ENCODE data around the gene PCBP1.
"Not testable (repeated sequence)": the region's sequence is repeated elsewhere in the genome, so short reads cannot be mapped to it uniquely, and the experiment has no call there.

The PCBP1 gene

GRCh38 chr2:70102323-70102905 lies 15.1 kb downstream of the PCBP1 start:
- not testable (repeated sequence) for H3K27ac ChIP-seq (ENCODE audit: low read depth, low read length); H3K9ac ChIP-seq (ENCODE audit: low read length); H3K4me1 ChIP-seq (ENCODE audit: insufficient read depth, low read length); H3K36me3 ChIP-seq (ENCODE audit: insufficient read depth, low read length); H3K9me3 ChIP-seq (ENCODE audit: low read length); H3K27me3 ChIP-seq (ENCODE audit: control insufficient read depth in 1 of 2, insufficient read depth in 2 of 2, low read length in 2 of 2); H3K4me3 ChIP-seq (ENCODE audit: low read depth in 1 of 2, low read length in 2 of 2)

DNA sequence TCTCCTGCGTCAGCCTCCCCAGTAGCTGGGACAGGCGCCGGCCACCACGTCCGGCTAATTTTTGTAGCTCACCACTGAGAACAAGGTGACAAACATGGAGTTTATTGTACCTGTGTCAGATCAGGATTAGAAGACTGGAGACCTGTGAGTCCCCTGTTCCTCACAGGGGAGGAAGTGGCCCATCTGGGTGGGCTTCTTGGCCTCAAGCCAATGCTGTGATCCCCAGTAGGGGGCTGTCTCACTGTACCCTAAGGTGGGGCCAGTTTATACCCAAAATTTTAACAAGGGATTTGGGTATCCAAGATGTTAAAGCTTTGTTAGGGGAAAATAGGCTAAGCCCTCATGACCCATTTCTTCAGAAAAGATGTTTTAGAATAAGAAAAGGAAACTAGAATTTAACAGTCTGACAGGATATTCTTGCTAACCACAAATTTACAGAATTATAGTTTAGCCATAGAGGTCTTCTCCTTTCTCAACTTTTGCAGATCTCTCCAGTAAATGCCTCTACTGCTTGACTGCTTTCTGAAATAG lies 16.3 kb downstream of the PCBP1 start:
- no peak overlapping the region for H3K4me3 ChIP-seq (ENCODE audit: low read depth in 1 of 2, low read length in 2 of 2)
- H3K9ac ChIP-seq (ENCODE audit: low read length): no peak overlapping the region
- H3K27me3 ChIP-seq (ENCODE audit: control insufficient read depth in 1 of 2, insufficient read depth in 2 of 2, low read length in 2 of 2): no peaks in the 10 kb centered on the region
- no peak overlapping the region for H3K27ac ChIP-seq (ENCODE audit: low read depth, low read length)
- no peaks in the 10 kb centered on the region for H3K9me3 ChIP-seq (ENCODE audit: low read length)
- H3K4me1 ChIP-seq (ENCODE audit: insufficient read depth, low read length): peaks cover 2% of the 10 kb centered on the region
- no peaks in the 10 kb centered on the region for H3K36me3 ChIP-seq (ENCODE audit: insufficient read depth, low read length)

- Histone ChIP-seq H3K36me3 (ENCODE audit: insufficient read depth, low read length) (no peaks in the 10 kb centered on the region), H3K9ac (ENCODE audit: low read length) (no peak overlapping the region), H3K27ac (ENCODE audit: low read depth, low read length) (no peak overlapping the region), H3K9me3 (ENCODE audit: low read length) (no peaks in the 10 kb centered on the region), H3K27me3 (ENCODE audit: control insufficient read depth in 1 of 2, insufficient read depth in 2 of 2, low read length in 2 of 2) (no peaks in the 10 kb centered on the region), H3K4me1 (ENCODE audit: insufficient read depth, low read length) (peaks cover 5% of the 10 kb centered on the region), H3K4me3 (ENCODE audit: low read depth in 1 of 2, low read length in 2 of 2) (no peak overlapping the region)
These were observed 17.2 kb downstream of the PCBP1 start for GRCh38 chr2:70104231-70105111.

DNA sequence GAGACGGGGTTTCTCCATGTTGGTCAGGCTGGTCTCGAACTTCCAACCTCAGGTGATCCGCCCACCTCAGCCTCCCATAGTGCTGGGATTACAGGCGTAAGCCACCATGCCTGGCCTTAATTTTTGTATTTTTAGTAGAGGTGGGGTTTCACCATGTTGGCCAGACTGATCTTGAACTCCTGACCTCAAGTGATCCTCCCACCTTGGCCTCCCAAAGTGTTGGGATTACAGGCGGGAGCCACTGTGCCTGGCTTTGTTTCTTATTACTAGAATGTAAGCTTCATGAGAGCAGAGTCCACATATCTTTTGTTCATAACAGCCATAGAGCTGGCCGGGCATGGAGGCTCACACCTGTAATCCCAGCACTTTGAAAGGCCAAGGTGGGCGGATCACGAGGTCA lies 18.9 kb downstream of the PCBP1 start:
- H3K27ac ChIP-seq (ENCODE audit: low read depth, low read length); H3K9ac ChIP-seq (ENCODE audit: low read length); H3K4me1 ChIP-seq (ENCODE audit: insufficient read depth, low read length); H3K27me3 ChIP-seq (ENCODE audit: control insufficient read depth in 1 of 2, insufficient read depth in 2 of 2, low read length in 2 of 2); H3K9me3 ChIP-seq (ENCODE audit: low read length); H3K36me3 ChIP-seq (ENCODE audit: insufficient read depth, low read length); H3K4me3 ChIP-seq (ENCODE audit: low read depth in 1 of 2, low read length in 2 of 2): not testable (repeated sequence)

DNA sequence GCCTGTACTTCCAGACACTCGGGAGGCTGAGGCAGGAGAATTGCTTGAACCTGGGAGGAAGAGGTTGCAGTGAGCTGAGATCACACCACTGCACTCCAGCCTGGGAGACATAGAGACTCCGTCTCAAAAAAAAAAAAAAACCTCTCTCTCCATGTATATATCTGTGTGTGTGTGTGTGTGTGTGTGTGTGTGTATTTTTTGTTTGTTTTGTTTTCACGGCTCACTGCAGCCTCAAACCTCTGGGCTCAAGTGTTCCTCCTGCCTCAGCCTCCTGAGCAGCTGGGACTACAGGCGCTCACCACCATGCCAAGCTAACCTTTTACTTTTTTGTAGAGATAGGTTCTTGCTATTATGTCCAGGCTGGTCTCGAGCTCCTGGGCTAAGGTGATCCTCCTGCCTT lies 23.1 kb downstream of the PCBP1 start:
- not testable (repeated sequence) for H3K27me3 ChIP-seq (ENCODE audit: control insufficient read depth in 1 of 2, insufficient read depth in 2 of 2, low read length in 2 of 2); H3K27ac ChIP-seq (ENCODE audit: low read depth, low read length); H3K9ac ChIP-seq (ENCODE audit: low read length); H3K4me1 ChIP-seq (ENCODE audit: insufficient read depth, low read length); H3K4me3 ChIP-seq (ENCODE audit: low read depth in 1 of 2, low read length in 2 of 2); H3K36me3 ChIP-seq (ENCODE audit: insufficient read depth, low read length); H3K9me3 ChIP-seq (ENCODE audit: low read length)

DNA sequence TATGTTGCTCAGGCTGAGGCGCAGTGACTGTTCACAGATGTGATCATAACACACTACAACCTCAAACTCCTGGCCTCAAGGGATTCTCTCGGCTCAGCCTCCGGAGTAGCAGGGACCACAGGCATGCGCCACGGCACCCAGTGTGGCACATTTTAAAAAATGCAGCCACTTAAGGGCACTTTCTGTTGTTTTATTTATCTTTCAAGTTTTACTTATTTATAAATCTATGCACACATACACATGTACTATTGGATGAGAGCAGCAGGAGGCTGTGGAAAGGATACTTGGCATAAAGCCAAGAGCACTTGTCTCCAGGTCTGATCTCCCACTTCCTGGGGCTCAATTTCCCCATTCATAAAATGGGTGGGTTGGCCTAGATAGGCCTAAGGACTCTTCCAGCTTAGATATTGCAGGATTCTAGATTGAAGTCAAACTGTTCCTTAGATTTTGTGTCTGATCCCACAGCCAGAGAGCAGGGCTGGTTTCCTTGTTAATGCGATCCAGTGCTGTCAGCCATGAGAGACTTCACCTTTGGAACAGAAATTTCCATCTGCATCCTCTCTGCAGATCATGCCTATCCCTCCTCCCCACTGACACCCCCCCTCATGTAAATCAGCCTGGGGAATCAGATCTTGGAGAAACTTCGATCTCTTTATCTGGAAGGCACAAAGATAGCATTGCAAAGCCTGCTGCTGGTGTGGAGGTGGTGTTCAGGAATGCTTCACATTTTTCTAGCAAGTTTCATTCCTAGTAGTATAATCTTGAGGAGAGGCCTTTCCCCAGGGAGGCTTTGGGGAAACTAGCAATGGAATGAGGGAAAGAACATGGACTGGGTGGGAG lies 24.7 kb downstream of the PCBP1 start:
- Histone ChIP-seq H3K4me3 (ENCODE audit: low read depth in 1 of 2, low read length in 2 of 2) (no peak overlapping the region), H3K36me3 (ENCODE audit: insufficient read depth, low read length) (no peaks in the 10 kb centered on the region), H3K27me3 (ENCODE audit: control insufficient read depth in 1 of 2, insufficient read depth in 2 of 2, low read length in 2 of 2) (no peaks in the 10 kb centered on the region), H3K4me1 (ENCODE audit: insufficient read depth, low read length) (peaks cover 5% of the 10 kb centered on the region), H3K9ac (ENCODE audit: low read length) (no peak overlapping the region), H3K27ac (ENCODE audit: low read depth, low read length) (no peak overlapping the region), H3K9me3 (ENCODE audit: low read length) (no peaks in the 10 kb centered on the region)

DNA sequence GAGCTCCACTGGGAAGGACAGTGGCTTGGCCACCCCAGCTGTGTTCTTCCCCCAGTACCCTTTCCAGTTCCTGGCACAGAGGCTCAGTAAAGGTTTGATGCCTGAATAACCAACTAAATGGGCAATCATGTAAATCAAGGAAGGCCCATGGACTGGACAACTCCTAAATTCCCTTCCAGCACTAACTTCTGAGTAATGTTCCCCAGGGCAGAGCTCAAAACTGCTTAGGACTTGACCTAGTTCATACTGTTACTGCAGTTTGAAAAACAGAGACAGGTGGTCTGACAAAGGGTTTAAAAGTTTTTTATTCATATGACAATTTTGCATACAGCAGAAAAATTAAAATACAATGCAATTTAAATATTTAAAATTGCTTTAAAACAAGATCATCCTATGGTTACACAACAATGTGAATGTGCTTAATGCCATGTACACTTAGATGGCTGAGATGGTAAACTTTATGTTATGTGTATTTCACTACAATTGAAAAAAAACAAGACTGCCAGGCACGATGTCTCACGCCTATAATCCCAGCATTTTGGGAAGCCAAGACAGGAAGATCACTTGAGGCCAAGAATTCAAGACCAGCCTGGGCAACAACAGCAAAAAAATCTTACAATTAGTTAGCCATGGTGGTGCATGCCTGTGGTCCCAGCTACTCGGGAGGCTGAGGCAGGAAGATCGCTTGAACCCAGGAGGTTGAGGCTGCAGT lies 26.2 kb downstream of the PCBP1 start:
- no peak overlapping the region for H3K27ac ChIP-seq (ENCODE audit: low read depth, low read length)
- no peak overlapping the region for H3K9ac ChIP-seq (ENCODE audit: low read length)
- H3K4me1 ChIP-seq (ENCODE audit: insufficient read depth, low read length): peaks cover 4% of the 10 kb centered on the region

DNA sequence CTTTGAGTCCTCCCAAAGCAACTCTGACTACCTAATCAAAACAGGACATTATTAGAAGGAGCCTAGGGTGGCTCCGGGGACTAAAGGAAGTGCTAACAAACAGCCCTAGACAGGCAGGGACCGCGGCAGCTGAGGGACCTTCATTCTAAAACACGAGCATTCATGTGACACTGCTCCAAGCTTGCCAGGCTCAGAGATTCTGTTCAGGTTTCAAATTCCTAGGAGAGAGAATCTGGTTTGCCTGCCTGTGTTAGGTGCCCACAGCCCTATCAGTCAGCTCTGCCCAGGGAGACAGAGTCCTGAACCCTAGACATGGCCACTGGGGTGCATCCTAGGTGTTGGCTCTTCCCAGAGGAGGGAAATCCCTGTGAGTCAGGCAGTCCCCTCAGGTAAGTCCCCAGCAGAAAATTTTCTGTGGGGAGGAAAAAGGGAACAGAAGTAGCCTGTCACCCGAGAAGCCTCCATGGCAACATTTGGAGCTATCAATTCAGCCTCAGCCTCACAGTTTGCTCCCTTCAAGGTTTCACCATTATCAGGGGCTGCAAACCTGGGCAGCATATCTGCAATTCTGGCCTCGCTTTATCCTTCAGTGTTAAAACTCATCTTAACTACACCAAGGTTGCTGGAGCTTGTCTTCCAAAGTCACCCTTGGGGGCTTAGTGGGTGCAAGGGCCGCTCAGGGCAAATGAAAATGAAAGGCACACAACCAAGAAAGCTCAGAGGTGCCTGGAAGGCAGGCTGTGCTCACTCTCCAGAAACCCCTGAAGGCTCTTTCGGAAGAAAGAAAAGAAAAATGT lies 28.6 kb downstream of the PCBP1 start:
- no peaks in the 10 kb centered on the region for H3K27me3 ChIP-seq (ENCODE audit: control insufficient read depth in 1 of 2, insufficient read depth in 2 of 2, low read length in 2 of 2)
- no peaks in the 10 kb centered on the region for H3K36me3 ChIP-seq (ENCODE audit: insufficient read depth, low read length)
- no peak overlapping the region for H3K4me3 ChIP-seq (ENCODE audit: low read depth in 1 of 2, low read length in 2 of 2)
- no peak overlapping the region for H3K9ac ChIP-seq (ENCODE audit: low read length)
- H3K27ac ChIP-seq (ENCODE audit: low read depth, low read length): no peak overlapping the region
- no peaks in the 10 kb centered on the region for H3K4me1 ChIP-seq (ENCODE audit: insufficient read depth, low read length)
- H3K9me3 ChIP-seq (ENCODE audit: low read length): no peaks in the 10 kb centered on the region

More for the DNA sequence above, 26.2 kb downstream of the PCBP1 start:
- Histone ChIP-seq H3K4me3 (ENCODE audit: low read depth in 1 of 2, low read length in 2 of 2) (no peak overlapping the region), H3K9me3 (ENCODE audit: low read length) (no peaks in the 10 kb centered on the region), H3K36me3 (ENCODE audit: insufficient read depth, low read length) (no peaks in the 10 kb centered on the region), H3K27me3 (ENCODE audit: control insufficient read depth in 1 of 2, insufficient read depth in 2 of 2, low read length in 2 of 2) (no peaks in the 10 kb centered on the region)

GRCh38 chr2:70116936-70117552 lies 29.8 kb downstream of the PCBP1 start:
- no peaks in the 10 kb centered on the region for H3K27me3 ChIP-seq (ENCODE audit: control insufficient read depth in 1 of 2, insufficient read depth in 2 of 2, low read length in 2 of 2)
- H3K9ac ChIP-seq (ENCODE audit: low read length): no peak overlapping the region
- H3K4me1 ChIP-seq (ENCODE audit: insufficient read depth, low read length): peaks cover 2% of the 10 kb centered on the region
- no peak overlapping the region for H3K27ac ChIP-seq (ENCODE audit: low read depth, low read length)
- no peaks in the 10 kb centered on the region for H3K9me3 ChIP-seq (ENCODE audit: low read length)
- H3K4me3 ChIP-seq (ENCODE audit: low read depth in 1 of 2, low read length in 2 of 2): no peak overlapping the region
- no peaks in the 10 kb centered on the region for H3K36me3 ChIP-seq (ENCODE audit: insufficient read depth, low read length)

DNA sequence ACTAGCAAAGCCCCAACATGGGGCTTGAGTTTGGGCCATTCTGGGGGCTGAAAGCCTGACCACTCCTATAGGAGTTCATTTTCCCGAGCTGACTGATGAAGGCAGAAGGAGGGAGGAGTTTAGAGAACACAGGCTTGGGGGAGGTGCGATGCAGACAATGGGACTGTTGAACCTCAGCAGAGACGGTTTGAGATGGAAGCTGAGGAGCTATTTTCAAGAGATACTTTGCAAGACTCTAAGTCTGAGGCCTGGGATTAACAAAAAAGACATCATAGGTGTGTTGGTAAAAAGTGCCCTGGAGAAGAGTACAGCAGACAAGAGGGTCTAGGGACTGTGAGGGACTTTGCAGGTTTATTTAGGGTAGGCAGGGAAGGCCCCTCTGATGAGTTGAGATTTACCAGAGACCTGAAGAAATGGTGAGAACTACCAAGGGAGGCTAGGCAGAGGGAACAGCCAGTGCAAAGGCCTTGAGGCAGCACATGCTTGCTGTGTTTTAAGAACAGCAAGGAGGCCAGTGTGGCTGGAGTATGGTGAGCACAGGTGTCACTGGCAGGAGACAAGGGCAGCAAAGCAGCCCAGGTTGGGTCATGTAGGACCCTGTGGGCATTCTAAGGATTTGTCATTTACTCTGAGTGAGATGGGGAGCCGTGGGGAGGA lies 31.6 kb downstream of the PCBP1 start:
- Histone ChIP-seq H3K4me3 (ENCODE audit: low read depth in 1 of 2, low read length in 2 of 2) (no peak overlapping the region), H3K4me1 (ENCODE audit: insufficient read depth, low read length) (peaks cover 18% of the 10 kb centered on the region), H3K27ac (ENCODE audit: low read depth, low read length) (no peak overlapping the region), H3K27me3 (ENCODE audit: control insufficient read depth in 1 of 2, insufficient read depth in 2 of 2, low read length in 2 of 2) (no peaks in the 10 kb centered on the region), H3K9ac (ENCODE audit: low read length) (no peak overlapping the region), H3K36me3 (ENCODE audit: insufficient read depth, low read length) (no peaks in the 10 kb centered on the region), H3K9me3 (ENCODE audit: low read length) (no peaks in the 10 kb centered on the region)
